Tibial nerve (tissue), 4 donors: ENCODE results near the gene PSMB3. TPM values are rescaled to one million over a fixed set of nuclear protein-coding genes. Genes with fewer than 3 reads are reported as not detected.
A peak's percentile ranks its signal among the peaks of the same experiment; 100 is the strongest.

Source experiments
- DNase-seq, 2 donors: peaks; one replicate each; pipeline ENCODE4 v3.0.0-alpha.2; 2019; ENCODE audit warnings: low spot score in 2 of 2
- H3K27ac ChIP-seq, 4 donors: fragments of 200-600 bp; sonication (generic) in 3 of 4; one replicate each; pipeline ENCODE4 v1.5.1; 2017 to 2019; ENCODE audit warnings: mild to moderate bottlenecking in 1 of 4
- H3K27me3 ChIP-seq, 2 donors: fragments of 200-600 bp; sonication (generic) in 1 of 2; one replicate each; pipeline versions ENCODE4 v1.5.1 to v1.6.0; 2017 to 2019
- H3K36me3 ChIP-seq, 3 donors: fragments of 200-600 bp; sonication (generic); one replicate each; pipeline ENCODE4 v1.5.1; 2018 to 2019
- H3K4me1 ChIP-seq, 4 donors: fragments of 200-600 bp; sonication (generic) in 3 of 4; one replicate each; pipeline ENCODE4 v1.5.1; 2017 to 2019
- H3K4me3 ChIP-seq, 4 donors: fragments of 200-600 bp; sonication (generic) in 3 of 4; one replicate each; pipeline ENCODE4 v1.5.1; 2017 to 2019; ENCODE audit warnings: mild to moderate bottlenecking in 1 of 4, moderate library complexity in 1 of 4
- H3K9me3 ChIP-seq, 4 donors: fragments of 200-600 bp; sonication (generic) in 3 of 4; one replicate each; pipeline ENCODE4 v1.5.1; 2017 to 2019
- CTCF ChIP-seq, 5 experiments: fragments of 200-600 bp in 3 of 5; fragments of 450-650 bp in 2 of 5; sonication (generic) in 3 of 5; IDR thresholded peaks; one replicate each; pipeline ENCODE4 v1.5.1; 2016 to 2019; ENCODE audit warnings: antibody characterized with exemption in 5 of 5, mild to moderate bottlenecking in 3 of 5, moderate library complexity in 2 of 5
- EP300 ChIP-seq, 2 donors: sonication (generic); formaldehyde crosslinking; IDR thresholded peaks; one replicate each; pipeline ENCODE4 v1.6.1; 2017; ENCODE audit warnings: antibody characterized with exemption in 2 of 2, mild to moderate bottlenecking in 1 of 2
- POLR2A ChIP-seq, 2 donors: fragments of 450-650 bp; IDR thresholded peaks; one replicate each; pipeline ENCODE4 v1.6.1; 2017; ENCODE audit warnings: antibody characterized with exemption in 2 of 2, mild to moderate bottlenecking in 2 of 2, moderate library complexity in 2 of 2
- WGBS, 2 donors: methylation state at CpG; one replicate each; pipeline ENCODE4 v1.1.5; 2018; 5-methylcytosine and 5-hydroxymethylcytosine counted together
- total RNA-seq, 4 donors: library from RNA; depleted of rRNA; stranded (reverse); fragments of >200 nt; gene quantifications; one replicate each; pipeline ENCODE4 v1.1.0, GENCODE V29; 2016

Gene PSMB3
- total RNA-seq, 4 donors from 2014 or later = 88.8 to 146 (median 141) TPM

GRCh38 chr17:38732376-38733281, 19.9 kb upstream of the PSMB3 start:
- Histone ChIP-seq H3K9me3 (no peaks in the 10 kb centered on the region), H3K27me3 (no peaks in the 10 kb centered on the region), H3K4me1 (peaks cover 0 to 79% (median 35%) of the 10 kb centered on the region in 4 donors), H3K27ac (peak overlapping the region in 3 of 4 donors; percentile 21 to 89 (median 89)), H3K36me3 (peaks cover 0 to 51% (median 0%) of the 10 kb centered on the region in 3 donors), H3K4me3 (no peak overlapping the region)
- 72 to 73% methylated on average over 7 of the region's 7 CpGs for WGBS, 2 donors
- DNase-seq = no peak
- TF ChIP-seq POLR2A (IDR thresholded peaks at IDR 0.05) (no peak), EP300 (IDR thresholded peaks at IDR 0.05) (no peak), CTCF (IDR thresholded peaks at IDR 0.05) (no peak)

- Histone ChIP-seq H3K27ac (peak overlapping the region in 3 of 4 donors; percentile 21 to 89 (median 32)), H3K9me3 (no peaks in the 10 kb centered on the region), H3K4me3 (no peak overlapping the region), H3K27me3 (no peaks in the 10 kb centered on the region), H3K4me1 (peaks cover 0 to 71% (median 32%) of the 10 kb centered on the region in 4 donors), H3K36me3 (peaks cover 0 to 59% (median 3%) of the 10 kb centered on the region in 3 donors)
- WGBS, 2 donors = 69 to 73% methylated on average over 9 of the region's 9 CpGs
- TF ChIP-seq POLR2A (IDR thresholded peaks at IDR 0.05) = no peak
- no peak for TF ChIP-seq EP300 (IDR thresholded peaks at IDR 0.05)
- no peak for TF ChIP-seq CTCF (IDR thresholded peaks at IDR 0.05)
- no peak for DNase-seq
Observed at GRCh38 chr17:38733282-38733981, 19.1 kb upstream of the PSMB3 start.

GRCh38 chr17:38733982-38734973, 18.3 kb upstream of the PSMB3 start:
- 58 to 63% methylated on average over 15 of the region's 15 CpGs for WGBS, 2 donors
- Histone ChIP-seq H3K4me1 (peaks cover 0 to 62% (median 27%) of the 10 kb centered on the region in 4 donors), H3K4me3 (no peak overlapping the region), H3K27me3 (no peaks in the 10 kb centered on the region), H3K36me3 (peaks cover 0 to 68% (median 3%) of the 10 kb centered on the region in 3 donors), H3K9me3 (no peaks in the 10 kb centered on the region), H3K27ac (peak overlapping the region in 3 of 4 donors; percentile 21 to 89 (median 55))
- TF ChIP-seq EP300 (IDR thresholded peaks at IDR 0.05) (no peak), CTCF (IDR thresholded peaks at IDR 0.05) (no peak), POLR2A (IDR thresholded peaks at IDR 0.05) (no peak)
- DNase-seq = no peak

GRCh38 chr17:38735161-38735997, 17.2 kb upstream of the PSMB3 start:
- H3K4me1 ChIP-seq = peaks cover 0 to 57% (median 22%) of the 10 kb centered on the region in 4 donors
- H3K4me3 ChIP-seq = no peak overlapping the region
- H3K36me3 ChIP-seq = peaks cover 0 to 77% (median 3%) of the 10 kb centered on the region in 3 donors
- WGBS, 2 donors = 37 to 40% methylated on average over 23 of the region's 23 CpGs
- H3K27ac ChIP-seq = peak overlapping the region in 3 of 4 donors; percentile 32 to 55 (median 40)
- DNase-seq = peak in 1 of 2 donors; percentile 56
- H3K9me3 ChIP-seq = no peaks in the 10 kb centered on the region
- H3K27me3 ChIP-seq = no peaks in the 10 kb centered on the region
- TF ChIP-seq POLR2A (IDR thresholded peaks at IDR 0.05) (no peak), CTCF (IDR thresholded peaks at IDR 0.05) (peak; percentile 93 to 97 (median 95))
